Measurements from ENCODE around the gene GSG1L.
"Not testable (repeated sequence)": the region's sequence is repeated elsewhere in the genome, so short reads cannot be mapped to it uniquely, and the experiment has no call there.

Gene GSG1L

DNA sequence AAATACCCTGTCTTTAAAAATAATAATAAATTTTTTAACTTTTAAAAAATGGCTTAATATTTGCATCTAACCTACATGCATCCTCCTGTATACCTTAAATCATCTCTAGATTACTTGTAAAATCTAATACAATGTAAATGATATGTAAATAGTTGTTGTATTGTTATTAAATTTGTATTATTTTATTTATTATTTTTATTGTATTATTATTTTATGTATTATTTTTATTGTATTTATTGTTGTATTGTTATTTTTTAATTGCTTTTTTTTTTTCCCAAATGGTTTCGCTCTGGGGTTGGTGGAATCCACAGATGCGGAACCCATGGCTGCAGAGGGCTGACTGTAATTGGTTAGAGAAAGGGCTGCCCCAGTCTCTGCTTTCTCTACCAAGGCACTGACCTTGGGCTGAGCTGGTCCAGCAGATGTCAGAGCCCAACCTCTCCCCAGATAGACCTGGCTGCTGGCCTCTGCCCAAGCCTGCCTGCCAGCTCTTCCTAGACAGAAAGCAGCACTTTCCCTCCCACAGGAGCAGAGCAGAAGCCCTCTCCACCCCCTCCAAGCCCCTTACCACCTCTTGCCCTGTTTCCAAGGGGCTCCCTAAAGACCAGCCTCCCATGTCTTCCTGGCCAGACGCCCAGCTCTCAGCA lies 183.8 kb downstream of the GSG1L start:
- Histone ChIP-seq H3K27me3 (ENCODE audit: insufficient read depth, low read depth, severe bottlenecking) (no peaks in the 10 kb centered on the region), H3K27ac (peak overlapping the region; percentile 90), H3K4me3 (ENCODE audit: low read depth, low read length) (peak overlapping the region; percentile 16), H3K9me3 (ENCODE audit: severe bottlenecking) (peaks cover 9% of the 10 kb centered on the region), H3K36me3 (no peaks in the 10 kb centered on the region)
- TF ChIP-seq, protein P1, sequence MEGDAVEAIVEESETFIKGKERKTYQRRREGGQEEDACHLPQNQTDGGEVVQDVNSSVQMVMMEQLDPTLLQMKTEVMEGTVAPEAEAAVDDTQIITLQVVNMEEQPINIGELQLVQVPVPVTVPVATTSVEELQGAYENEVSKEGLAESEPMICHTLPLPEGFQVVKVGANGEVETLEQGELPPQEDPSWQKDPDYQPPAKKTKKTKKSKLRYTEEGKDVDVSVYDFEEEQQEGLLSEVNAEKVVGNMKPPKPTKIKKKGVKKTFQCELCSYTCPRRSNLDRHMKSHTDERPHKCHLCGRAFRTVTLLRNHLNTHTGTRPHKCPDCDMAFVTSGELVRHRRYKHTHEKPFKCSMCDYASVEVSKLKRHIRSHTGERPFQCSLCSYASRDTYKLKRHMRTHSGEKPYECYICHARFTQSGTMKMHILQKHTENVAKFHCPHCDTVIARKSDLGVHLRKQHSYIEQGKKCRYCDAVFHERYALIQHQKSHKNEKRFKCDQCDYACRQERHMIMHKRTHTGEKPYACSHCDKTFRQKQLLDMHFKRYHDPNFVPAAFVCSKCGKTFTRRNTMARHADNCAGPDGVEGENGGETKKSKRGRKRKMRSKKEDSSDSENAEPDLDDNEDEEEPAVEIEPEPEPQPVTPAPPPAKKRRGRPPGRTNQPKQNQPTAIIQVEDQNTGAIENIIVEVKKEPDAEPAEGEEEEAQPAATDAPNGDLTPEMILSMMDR (IDR thresholded peaks at IDR 0.05; ENCODE audit: low read depth, low read length), result no peak
- DNase-seq, result peak; percentile 67

- not testable (repeated sequence) for H3K27me3 ChIP-seq (ENCODE audit: insufficient read depth, low read depth, severe bottlenecking); DNase-seq; H3K4me3 ChIP-seq (ENCODE audit: low read depth, low read length); H3K36me3 ChIP-seq; H3K27ac ChIP-seq
- peaks cover 17% of the 10 kb centered on the region for H3K9me3 ChIP-seq (ENCODE audit: severe bottlenecking)
Observed at GRCh38 chr16:27872627-27873026, 190.9 kb downstream of the GSG1L start.

GRCh38 chr16:27870116-27870798 lies 193.3 kb downstream of the GSG1L start:
- Histone ChIP-seq H3K4me3 (ENCODE audit: low read depth, low read length) (no peak overlapping the region), H3K27me3 (ENCODE audit: insufficient read depth, low read depth, severe bottlenecking) (no peaks in the 10 kb centered on the region), H3K36me3 (no peaks in the 10 kb centered on the region), H3K9me3 (ENCODE audit: severe bottlenecking) (peaks cover 13% of the 10 kb centered on the region), H3K27ac (no peak overlapping the region)
- TF ChIP-seq, protein P1 (IDR thresholded peaks at IDR 0.05; ENCODE audit: low read depth, low read length), result no peak
- DNase-seq, result no peak

DNA sequence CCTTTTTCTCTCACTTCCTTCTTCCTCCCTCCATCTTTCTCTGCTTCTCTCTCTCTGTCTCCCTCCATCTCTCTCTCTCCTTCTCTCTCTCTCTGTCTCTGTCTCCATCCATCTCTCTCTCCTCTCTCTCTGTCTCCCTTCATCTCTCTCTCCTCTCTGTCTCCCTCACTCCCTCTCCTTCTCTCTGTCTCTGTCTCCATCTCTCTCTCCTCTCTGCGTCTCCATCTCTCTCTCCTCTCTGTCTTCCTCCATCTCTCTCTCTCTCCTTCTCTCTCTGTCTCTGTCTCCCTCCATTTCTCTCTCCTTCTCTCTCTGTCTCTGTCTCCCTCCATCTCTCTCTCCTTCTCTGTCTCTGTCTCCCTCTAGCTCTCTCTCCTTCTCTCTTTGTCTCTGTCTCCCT lies 194.1 kb downstream of the GSG1L start:
- no peak for DNase-seq
- H3K36me3 ChIP-seq, result no peaks in the 10 kb centered on the region
- H3K9me3 ChIP-seq (ENCODE audit: severe bottlenecking), result peaks cover 5% of the 10 kb centered on the region
- TF ChIP-seq, protein P1 (IDR thresholded peaks at IDR 0.05; ENCODE audit: low read depth, low read length), result no peak
- H3K4me3 ChIP-seq (ENCODE audit: low read depth, low read length), result no peak overlapping the region
- H3K27ac ChIP-seq, result no peak overlapping the region
- no peaks in the 10 kb centered on the region for H3K27me3 ChIP-seq (ENCODE audit: insufficient read depth, low read depth, severe bottlenecking)

DNA sequence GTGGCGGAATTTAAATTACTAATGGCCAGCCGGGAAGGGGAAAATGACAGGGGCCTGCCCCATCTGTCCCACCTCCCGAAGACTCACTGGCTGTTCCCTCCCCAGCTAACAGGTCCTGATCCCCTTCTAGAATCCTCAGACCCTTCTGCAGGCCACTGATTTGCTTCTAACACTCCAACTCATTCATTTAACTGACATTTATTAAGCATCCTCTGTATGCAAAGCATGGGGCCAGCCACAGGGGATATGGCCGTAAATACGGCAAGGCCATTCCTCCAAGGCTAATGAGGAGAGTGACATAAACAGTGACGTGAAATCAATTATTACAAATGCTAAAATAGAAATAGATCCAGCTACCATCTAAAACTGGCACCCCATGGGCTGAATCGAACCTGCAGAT lies 195.3 kb downstream of the GSG1L start:
- no peak for DNase-seq
- TF ChIP-seq, protein P1 (IDR thresholded peaks at IDR 0.05; ENCODE audit: low read depth, low read length), result no peak
- no peak overlapping the region for H3K4me3 ChIP-seq (ENCODE audit: low read depth, low read length)
- no peak overlapping the region for H3K27ac ChIP-seq
- peaks cover 6% of the 10 kb centered on the region for H3K9me3 ChIP-seq (ENCODE audit: severe bottlenecking)
- H3K36me3 ChIP-seq, result no peaks in the 10 kb centered on the region
- no peaks in the 10 kb centered on the region for H3K27me3 ChIP-seq (ENCODE audit: insufficient read depth, low read depth, severe bottlenecking)

DNA sequence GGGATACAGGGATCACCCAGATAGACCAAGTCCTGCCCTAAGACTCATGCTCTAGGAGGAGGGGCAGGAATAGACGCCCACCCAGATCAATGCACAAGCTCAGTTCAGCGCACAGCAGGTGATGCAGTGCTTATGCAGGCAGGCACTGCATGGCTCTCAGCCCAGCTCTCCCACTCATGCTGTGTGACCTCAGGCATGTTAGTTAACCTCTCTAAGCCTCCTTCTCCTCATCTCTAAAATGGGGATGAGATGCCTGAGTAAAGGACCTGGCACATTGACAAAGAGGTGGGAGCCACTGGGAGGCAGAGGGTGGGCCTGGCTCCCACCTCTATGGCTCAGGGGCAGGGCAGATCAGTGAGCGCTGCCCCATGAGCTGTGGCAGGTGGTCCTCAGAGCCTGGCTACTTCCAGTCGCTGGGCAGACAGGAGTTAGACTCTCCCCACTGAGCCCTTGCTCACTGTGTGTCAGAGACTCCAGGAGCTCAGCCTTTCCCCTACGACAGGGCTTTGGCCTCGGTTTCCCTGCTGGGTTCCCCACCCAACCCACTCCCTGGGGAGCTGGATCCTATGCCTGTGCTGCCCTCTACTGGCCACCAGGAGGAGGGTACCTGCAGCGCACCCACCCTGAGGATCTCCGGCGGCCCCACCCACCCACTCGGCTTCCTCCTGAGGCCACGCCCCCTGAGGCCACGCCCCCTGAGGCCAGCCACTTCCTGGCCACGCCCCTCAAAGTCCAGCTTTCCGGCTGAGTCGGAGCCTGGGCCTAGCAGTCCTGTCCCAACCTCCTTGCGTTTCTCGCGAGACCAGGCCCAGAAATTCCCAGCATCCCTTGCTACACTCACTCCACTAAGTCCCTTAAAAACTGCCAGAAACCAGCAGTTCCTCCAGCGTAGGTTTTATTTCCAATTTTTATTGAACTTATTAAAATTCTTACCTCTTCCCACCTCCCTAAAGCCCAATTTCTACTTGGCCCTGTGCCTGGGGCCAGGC lies 196.1 kb downstream of the GSG1L start:
- H3K27me3 ChIP-seq (ENCODE audit: insufficient read depth, low read depth, severe bottlenecking), result no peaks in the 10 kb centered on the region
- no peak overlapping the region for H3K27ac ChIP-seq
- no peak overlapping the region for H3K4me3 ChIP-seq (ENCODE audit: low read depth, low read length)
- no peaks in the 10 kb centered on the region for H3K36me3 ChIP-seq
- peak; percentile 95 for DNase-seq
- H3K9me3 ChIP-seq (ENCODE audit: severe bottlenecking), result peaks cover 8% of the 10 kb centered on the region
- TF ChIP-seq, protein P1 (IDR thresholded peaks at IDR 0.05; ENCODE audit: low read depth, low read length), result peak; percentile 81
